OCI-M1 (cell line): ENCODE measurements around the gene LRP5.

Experiments
- DNase-seq: peaks from one replicate; lab custom pipeline; 2025; lab: John Stamatoyannopoulos, UW

Gene LRP5

GRCh38 chr11:68371171-68372041 is 59.0 kb downstream of the LRP5 start:
- DNase-seq, result no peak

GRCh38 chr11:68372114-68372513 is 59.7 kb downstream of the LRP5 start:
- DNase-seq, result no peak

GRCh38 chr11:68372625-68373024 is 60.2 kb downstream of the LRP5 start:
- DNase-seq, result no peak

GRCh38 chr11:68373189-68373814 is 60.9 kb downstream of the LRP5 start:
- no peak for DNase-seq

- DNase-seq, result no peak
These were observed 61.6 kb downstream of the LRP5 start for GRCh38 chr11:68373815-68374501.

GRCh38 chr11:68374531-68374930 is 62.1 kb downstream of the LRP5 start:
- DNase-seq, result no peak

GRCh38 chr11:68375337-68375736 is 62.9 kb downstream of the LRP5 start:
- DNase-seq, result no peak

GRCh38 chr11:68375766-68376165 is 63.4 kb downstream of the LRP5 start:
- peak; percentile 50 for DNase-seq

GRCh38 chr11:68377389-68377795 is 65.0 kb downstream of the LRP5 start:
- DNase-seq, result no peak

- DNase-seq, result no peak
These were observed 66.8 kb downstream of the LRP5 start for GRCh38 chr11:68379206-68379605.

- DNase-seq, result peak; percentile 49
These were observed 68.6 kb downstream of the LRP5 start for GRCh38 chr11:68380786-68381622.

- no peak for DNase-seq
These were observed 69.3 kb downstream of the LRP5 start for GRCh38 chr11:68381716-68382115.

GRCh38 chr11:68382358-68382998 is 70.1 kb downstream of the LRP5 start:
- no peak for DNase-seq

GRCh38 chr11:68383976-68384501 is 71.6 kb downstream of the LRP5 start:
- DNase-seq, result peak; percentile 88

GRCh38 chr11:68384530-68385081 is 72.2 kb downstream of the LRP5 start:
- no peak for DNase-seq

GRCh38 chr11:68385128-68385527 is 72.7 kb downstream of the LRP5 start:
- no peak for DNase-seq

GRCh38 chr11:68386331-68386978 is 74.1 kb downstream of the LRP5 start:
- no peak for DNase-seq

GRCh38 chr11:68387840-68388239 is 75.4 kb downstream of the LRP5 start:
- DNase-seq, result no peak

GRCh38 chr11:68388595-68389198 is 76.3 kb downstream of the LRP5 start:
- DNase-seq, result no peak

- DNase-seq, result no peak
These were observed 77.9 kb downstream of the LRP5 start for GRCh38 chr11:68390315-68390714.
